HepG2 (cell line): ENCODE measurements around the gene ZNF507. TPM values are rescaled to one million over a fixed set of nuclear protein-coding genes. Genes with fewer than 3 reads are reported as not detected.

ENCODE experiments used
- ATAC-seq: fragments of 200-7000 bp; cut with Tn5 transposase; 3 replicates; pipeline ENCODE4 v1.9.1; 2020; ENCODE audit warnings: mild to moderate bottlenecking, moderate library complexity
- BruUV-seq: library from RNA; stranded (reverse); fragments of 400-500 nt; replicated peaks from 2 replicates; lab custom pipeline; 2021; lab: Mats Ljungman, UMichigan
- CTCF ChIA-PET: fragments of 300-600 bp; formaldehyde crosslinking; extraction: SDS; loops from one replicate; lab custom pipeline; 2021; ENCODE audit warnings: low total read pairs, inconsistent platforms, low intra/inter-chr PET ratio; lab: Yijun Ruan, JAX
- POLR2A ChIA-PET: fragments of 350-600 bp; sonication (Branson Sonifier 250); formaldehyde crosslinking; loops from one replicate; lab custom pipeline; 2020; ENCODE audit warnings: antibody characterized with exemption, inconsistent platforms; lab: Yijun Ruan, JAX
- DNase-seq: peaks from one replicate; pipeline ENCODE4 v3.0.0-alpha.2; 2015; ENCODE audit warnings: low spot score
- FAIRE-seq: peaks from 3 replicates; lab custom pipeline; 2011; peaks lifted over from hg19 to GRCh38; lab: Jason Lieb, UNC
- H2AFZ ChIP-seq: one replicate; pipeline ENCODE4 v1.6.1; 2011; ENCODE audit warnings: low read length, inconsistent platforms
- H3K27ac ChIP-seq: fragments of 300-600 bp; 3 replicates; pipeline ENCODE4 v1.8.0; 2011; ENCODE audit warnings: mixed run types, mild to moderate bottlenecking, mixed read lengths, low read length, inconsistent platforms; ENCODE audit not compliant: insufficient read depth; ENCODE audit errors: extremely low read length
- H3K27me3 ChIP-seq, 2 experiments: fragments of 200-600 bp in 1 of 2; 2 replicates in 1 of 2; 3 replicates in 1 of 2; pipeline versions ENCODE4 v1.6.0 to v1.8.0; 2011; ENCODE audit warnings: low read length in 2 of 2, mild to moderate bottlenecking in 2 of 2, moderate library complexity in 2 of 2, inconsistent platforms in 1 of 2; ENCODE audit not compliant: insufficient read depth in 2 of 2, control insufficient read depth in 1 of 2
- H3K36me3 ChIP-seq, 2 experiments: fragments of 200-600 bp in 1 of 2; replicated peaks in 1 of 2; 2 replicates in 1 of 2; 3 replicates in 1 of 2; pipeline versions ENCODE4 v1.5.1 to v1.8.0; 2011; ENCODE audit warnings: low read length in 2 of 2, inconsistent platforms in 1 of 2; ENCODE audit not compliant: insufficient read depth in 2 of 2, control insufficient read depth in 1 of 2
- H3K4me1 ChIP-seq: 2 replicates; pipeline ENCODE4 v1.5.1; 2012; ENCODE audit warnings: low read length, inconsistent platforms; ENCODE audit not compliant: insufficient read depth
- H3K4me2 ChIP-seq: 2 replicates; pipeline ENCODE4 v1.6.0; 2011; ENCODE audit warnings: low read depth, low read length, inconsistent platforms
- H3K4me3 ChIP-seq, 3 experiments: fragments of 200-600 bp in 1 of 3; sonication (generic), shearing (Covaris generic) in 1 of 3; replicated peaks in 1 of 3; 2 replicates each; pipeline ENCODE4 v1.5.1; 2011 to 2016; ENCODE audit warnings: low read length in 3 of 3, inconsistent platforms in 2 of 3, low read depth in 2 of 3, mild to moderate bottlenecking in 2 of 3, control low read depth in 1 of 3, mixed read lengths in 1 of 3; ENCODE audit not compliant: insufficient read depth in 1 of 3
- H3K79me2 ChIP-seq: one replicate; pipeline ENCODE4 v1.6.1; 2011; ENCODE audit warnings: low read length, inconsistent platforms; ENCODE audit not compliant: insufficient read depth
- H3K9ac ChIP-seq: 2 replicates; pipeline ENCODE4 v1.6.0; 2011; ENCODE audit warnings: mild to moderate bottlenecking, low read depth, low read length, inconsistent platforms; ENCODE audit not compliant: insufficient read depth
- H3K9me3 ChIP-seq: 2 replicates; pipeline ENCODE4 v1.5.1; 2012; ENCODE audit warnings: mild to moderate bottlenecking, low read length
- H4K20me1 ChIP-seq: 2 replicates; pipeline ENCODE4 v1.6.0; 2011; ENCODE audit warnings: inconsistent platforms, mild to moderate bottlenecking, low read length, moderate library complexity; ENCODE audit not compliant: insufficient read depth
- AGO2 ChIP-seq: fragments of 200-400 bp; formaldehyde crosslinking; optimal IDR thresholded peaks from 2 replicates; pipeline ENCODE3; 2017; ENCODE audit warnings: mild to moderate bottlenecking, low read depth, low read length, moderate library complexity
- NFIC ChIP-seq: IDR thresholded peaks from 2 replicates; pipeline ENCODE4 v1.6.1; 2012; ENCODE audit warnings: mild to moderate bottlenecking, low read length, inconsistent platforms
- NKX3-1 ChIP-seq: sonication (generic); formaldehyde crosslinking; IDR thresholded peaks from 2 replicates; pipeline ENCODE4 v1.5.0; 2020; ENCODE audit warnings: missing genetic modification reagents
- NONO ChIP-seq, 2 experiments: fragments of 450-650 bp in 1 of 2; sonication (generic) in 1 of 2; formaldehyde crosslinking in 1 of 2; IDR thresholded peaks in 1 of 2; conservative IDR thresholded peaks in 1 of 2; 2 replicates each; pipeline versions ENCODE4 v1.6.1 to v1.8.0; 2017 to 2022; ENCODE audit warnings: mild to moderate bottlenecking in 1 of 2, missing genetic modification reagents in 1 of 2, moderate library complexity in 1 of 2
- SAP130 ChIP-seq: IDR thresholded peaks from 2 replicates; pipeline ENCODE4 v1.6.1; 2016; ENCODE audit warnings: low read depth
- ZBTB38 ChIP-seq: sonication (generic); formaldehyde crosslinking; IDR thresholded peaks from 2 replicates; pipeline ENCODE4 v1.5.1; 2020; ENCODE audit warnings: mild to moderate bottlenecking, missing genetic modification reagents
- ZC3H4 ChIP-seq: sonication (generic); formaldehyde crosslinking; IDR thresholded peaks from 2 replicates; pipeline ENCODE4 v1.4.0; 2020; ENCODE audit warnings: missing genetic modification reagents, borderline replicate concordance
- ZMYM3 ChIP-seq: sonication (generic); formaldehyde crosslinking; IDR thresholded peaks from 2 replicates; pipeline ENCODE4 v1.5.1; 2020; ENCODE audit warnings: mild to moderate bottlenecking, missing genetic modification reagents
- ZNF121 ChIP-seq: sonication (generic); formaldehyde crosslinking; IDR thresholded peaks from 2 replicates; pipeline ENCODE4 v1.5.0; 2020; ENCODE audit warnings: mild to moderate bottlenecking, missing genetic modification reagents
- ZNF556 ChIP-seq: sonication (generic); formaldehyde crosslinking; IDR thresholded peaks from 2 replicates; pipeline ENCODE4 v1.4.0; 2020; ENCODE audit warnings: mild to moderate bottlenecking, missing genetic modification reagents, borderline replicate concordance
- ZNF781 ChIP-seq: sonication (generic); formaldehyde crosslinking; IDR thresholded peaks from 2 replicates; pipeline ENCODE4 v1.5.1; 2020; ENCODE audit warnings: borderline replicate concordance, mild to moderate bottlenecking, missing genetic modification reagents; ENCODE audit errors: not compliant biosample characterization
- WGBS: methylation state at CpG from one replicate; pipeline ENCODE4 v1.1.6; 2017; ENCODE audit warnings: low lambda C conversion rate; 5-methylcytosine and 5-hydroxymethylcytosine counted together
- in situ Hi-C: cut with HindIII; loops from 2 replicates; pipeline ENCODE4 v1.10.0; 2017; ENCODE audit warnings: low pct_unique_long_range_greater_than_20kb; ENCODE audit not compliant: extremely low pct_ligation_motif_present
- intact Hi-C: fragments of 100-400 bp; cut with micrococcal nuclease; formaldehyde crosslinking; loops from one replicate; pipeline ENCODE4 v1.10.0; 2022; ENCODE audit not compliant: unreplicated experiment
- polyA plus RNA-seq, 8 experiments: library from polyadenylated mRNA; depleted of rRNA in 3 of 8; stranded (reverse) in 7 of 8; unstranded in 1 of 8; fragments of >200 nt; fragmentation: Illumina TruSeq in 4 of 8; extraction: Trizol in 4 of 8; gene quantifications; 2 replicates each; pipeline versions ENCODE4 v1.2.1 to v1.2.3, GENCODE V29; 2011 to 2016; ENCODE audit warnings: low read depth in 4 of 8, missing spikeins in 1 of 8, mixed read lengths in 1 of 8; ENCODE audit not compliant: insufficient read depth in 1 of 8
- total RNA-seq, 5 experiments: library from RNA; depleted of rRNA; stranded (reverse); fragments of >200 nt; fragmentation: Illumina TruSeq; extraction: Trizol; gene quantifications; 2 replicates each; pipeline ENCODE4 v1.2.3, GENCODE V29; 2016; ENCODE audit warnings: low read depth in 1 of 5
- TF ChIP-seq, protein P1 (sequence below): sonication (generic); formaldehyde crosslinking; IDR thresholded peaks from 2 replicates; pipeline ENCODE4 v1.4.0; 2020; ENCODE audit warnings: missing genetic modification reagents, mild to moderate bottlenecking, borderline replicate concordance
- TF ChIP-seq, protein P2 (sequence below): sonication (generic); formaldehyde crosslinking; IDR thresholded peaks from 2 replicates; pipeline ENCODE4 v1.5.0; 2020; ENCODE audit warnings: mild to moderate bottlenecking, missing genetic modification reagents

Gene ZNF507
- total and polyA plus RNA-seq, 2 of the 13 experiments (the other 11 are each of a cell fraction or from before 2014, with no cell fraction given): 7.3 to 10.9 TPM

DNA sequence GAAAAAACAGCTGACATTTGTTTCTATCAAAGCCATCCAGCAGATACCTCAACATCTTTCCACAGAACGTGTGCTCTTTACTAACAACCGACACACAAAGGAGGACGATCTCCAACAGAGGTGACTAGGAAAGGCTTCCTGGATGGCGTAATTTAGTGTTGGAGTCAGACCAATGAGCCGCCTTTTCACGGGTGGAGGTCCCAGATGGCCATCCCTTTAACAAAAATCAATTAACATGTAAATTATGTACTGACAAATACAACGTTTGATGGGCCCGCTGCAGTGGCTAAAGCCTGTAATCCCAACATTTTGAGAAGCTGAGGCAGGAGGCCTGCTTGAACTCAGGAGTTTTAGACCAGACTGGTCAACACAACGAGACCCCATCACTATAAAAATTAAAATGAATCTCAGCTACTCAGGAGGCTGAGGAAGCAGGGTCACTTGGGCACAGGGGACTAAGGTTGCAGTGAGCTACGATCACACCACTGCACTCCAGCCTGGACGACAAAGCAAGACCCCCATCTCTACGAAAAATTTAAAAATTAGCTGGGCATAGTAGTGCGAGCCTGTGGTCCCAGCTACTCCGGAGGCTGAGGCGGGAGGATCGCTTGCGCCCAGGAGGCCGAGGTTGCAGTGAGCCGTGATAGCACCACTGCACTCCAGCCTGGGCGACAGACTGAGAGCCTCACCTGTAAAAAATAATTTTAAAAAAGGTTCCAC is 59.0 kb downstream of the ZNF507 start:
- ATAC-seq (no peak), DNase-seq (peak; percentile 18), FAIRE-seq (no peak)
- no TSS peak for BruUV-seq
- Histone ChIP-seq H3K4me2 (peak overlapping the region; percentile 87), H3K9me3 (no peaks in the 10 kb centered on the region), H3K36me3 (peaks cover 1 to 12% of the 10 kb centered on the region in 2 experiments; a peak in 3 of 5 replicates), H3K4me1 (peaks cover 37% of the 10 kb centered on the region), H3K79me2 (peaks cover 24% of the 10 kb centered on the region), H3K9ac (peak overlapping the region; percentile 98), H4K20me1 (no peaks in the 10 kb centered on the region), H3K27me3 (no peaks in the 10 kb centered on the region; a peak in 1 of 5 replicates), H3K4me3 (peak overlapping the region; percentile 82 to 95 (median 90)), H3K27ac (peak overlapping the region; percentile 95), H2AFZ (no peak overlapping the region)
- intact Hi-C loops: no loop called here
- ChIA-PET POLR2A (interaction anchor here (1.9 to 2.0 kb wide), 3 partner anchors 13 to 177 kb away, joined by 7 to 21 read pairs (median 10); partner anchors contain the start of gene PDCD5), CTCF (no interaction called here)
- WGBS: 51% methylated on average over 20 of the region's 20 CpGs
- in situ Hi-C loops: no loop called here
- TF ChIP-seq AGO2 (no peak), ZC3H4 (CRISPR knock-in tag) (peak; percentile 85; the same call in 1 of the 2 replicates), SAP130 (CRISPR knock-in tag) (0 out of 2 replicates have a peak, but pooled peaks have one; percentile 10), ZNF781 (CRISPR knock-in tag) (peak; percentile 22), NFIC (0 out of 2 replicates have a peak, but pooled peaks have one; percentile 11), ZNF556 (CRISPR knock-in tag) (no peak), ZNF121 (CRISPR knock-in tag) (peak; percentile 45; the same call in 1 of the 2 replicates), NKX3-1 (CRISPR knock-in tag) (peak; percentile 13; the same call in 1 of the 2 replicates), ZBTB38 (CRISPR knock-in tag) (peak; percentile 74; the same call in 1 of the 2 replicates), ZMYM3 (CRISPR knock-in tag) (peak; percentile 72), NONO (IDR thresholded peaks at IDR 0.05) (no peak), NONO (CRISPR knock-in tag; conservative IDR thresholded peaks at IDR 0.05) (no peak)
- TF ChIP-seq, protein P1, sequence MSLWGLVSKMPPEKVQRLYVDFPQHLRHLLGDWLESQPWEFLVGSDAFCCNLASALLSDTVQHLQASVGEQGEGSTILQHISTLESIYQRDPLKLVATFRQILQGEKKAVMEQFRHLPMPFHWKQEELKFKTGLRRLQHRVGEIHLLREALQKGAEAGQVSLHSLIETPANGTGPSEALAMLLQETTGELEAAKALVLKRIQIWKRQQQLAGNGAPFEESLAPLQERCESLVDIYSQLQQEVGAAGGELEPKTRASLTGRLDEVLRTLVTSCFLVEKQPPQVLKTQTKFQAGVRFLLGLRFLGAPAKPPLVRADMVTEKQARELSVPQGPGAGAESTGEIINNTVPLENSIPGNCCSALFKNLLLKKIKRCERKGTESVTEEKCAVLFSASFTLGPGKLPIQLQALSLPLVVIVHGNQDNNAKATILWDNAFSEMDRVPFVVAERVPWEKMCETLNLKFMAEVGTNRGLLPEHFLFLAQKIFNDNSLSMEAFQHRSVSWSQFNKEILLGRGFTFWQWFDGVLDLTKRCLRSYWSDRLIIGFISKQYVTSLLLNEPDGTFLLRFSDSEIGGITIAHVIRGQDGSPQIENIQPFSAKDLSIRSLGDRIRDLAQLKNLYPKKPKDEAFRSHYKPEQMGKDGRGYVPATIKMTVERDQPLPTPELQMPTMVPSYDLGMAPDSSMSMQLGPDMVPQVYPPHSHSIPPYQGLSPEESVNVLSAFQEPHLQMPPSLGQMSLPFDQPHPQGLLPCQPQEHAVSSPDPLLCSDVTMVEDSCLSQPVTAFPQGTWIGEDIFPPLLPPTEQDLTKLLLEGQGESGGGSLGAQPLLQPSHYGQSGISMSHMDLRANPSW: 0 out of 2 replicates have a peak, but pooled peaks have one; percentile 27
- TF ChIP-seq, protein P2, sequence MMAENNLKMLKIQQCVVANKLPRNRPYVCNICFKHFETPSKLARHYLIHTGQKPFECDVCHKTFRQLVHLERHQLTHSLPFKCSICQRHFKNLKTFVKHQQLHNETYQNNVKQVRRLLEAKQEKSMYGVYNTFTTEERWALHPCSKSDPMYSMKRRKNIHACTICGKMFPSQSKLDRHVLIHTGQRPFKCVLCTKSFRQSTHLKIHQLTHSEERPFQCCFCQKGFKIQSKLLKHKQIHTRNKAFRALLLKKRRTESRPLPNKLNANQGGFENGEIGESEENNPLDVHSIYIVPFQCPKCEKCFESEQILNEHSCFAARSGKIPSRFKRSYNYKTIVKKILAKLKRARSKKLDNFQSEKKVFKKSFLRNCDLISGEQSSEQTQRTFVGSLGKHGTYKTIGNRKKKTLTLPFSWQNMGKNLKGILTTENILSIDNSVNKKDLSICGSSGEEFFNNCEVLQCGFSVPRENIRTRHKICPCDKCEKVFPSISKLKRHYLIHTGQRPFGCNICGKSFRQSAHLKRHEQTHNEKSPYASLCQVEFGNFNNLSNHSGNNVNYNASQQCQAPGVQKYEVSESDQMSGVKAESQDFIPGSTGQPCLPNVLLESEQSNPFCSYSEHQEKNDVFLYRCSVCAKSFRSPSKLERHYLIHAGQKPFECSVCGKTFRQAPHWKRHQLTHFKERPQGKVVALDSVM (CRISPR knock-in tag): peak; percentile 99
